ENCODE data around the gene TMEM222.
"Not testable (repeated sequence)": the region's sequence is repeated elsewhere in the genome, so short reads cannot be mapped to it uniquely, and the experiment has no call there.

The TMEM222 gene

GRCh38 chr1:27321813-27322568 is at the start of gene TMEM222:
Gene TMEM222 (plus strand): TSS chr1:27322163. CDS start chr1:27322198, 35 bp downstream.
- DNase-seq = peak; percentile 99

DNA sequence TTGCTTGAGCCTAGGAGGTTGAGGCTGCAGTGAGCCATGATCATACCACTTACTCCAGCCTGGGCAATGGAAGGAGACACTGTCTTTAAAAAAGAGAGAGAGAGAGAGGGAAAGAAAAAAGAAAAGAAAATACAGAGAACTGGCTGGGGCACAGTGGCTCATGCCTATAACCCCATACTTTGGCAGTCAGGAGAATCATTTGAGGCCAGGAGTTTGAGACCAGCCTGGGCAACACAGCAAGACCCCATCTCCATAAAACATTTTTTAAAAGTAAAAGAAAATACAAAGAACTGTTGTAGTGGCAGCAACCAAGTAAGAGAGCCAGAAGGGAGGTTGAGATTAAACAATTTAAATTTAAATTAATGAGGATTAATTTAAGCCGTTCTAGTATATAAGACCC is 47.8 kb upstream of the TMEM222 start:
- no peak for DNase-seq

DNA sequence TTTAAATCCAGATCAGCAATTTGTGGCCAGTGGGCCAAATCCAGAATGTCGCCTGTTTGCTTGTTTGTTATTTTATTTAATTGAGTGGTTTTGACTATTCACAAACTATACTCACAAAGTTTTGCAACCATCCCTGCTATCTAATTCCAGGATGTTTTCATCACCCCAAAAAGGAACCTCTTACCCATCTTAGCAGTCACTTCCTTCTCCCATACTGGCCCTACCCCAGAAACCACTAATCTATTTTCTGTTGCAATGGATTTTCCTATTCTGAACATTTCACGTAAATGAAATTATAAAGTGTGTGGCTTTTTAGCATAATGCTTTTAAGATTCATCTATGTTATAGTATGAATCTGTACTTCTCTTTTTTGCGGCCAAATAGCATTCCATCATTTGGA is 46.3 kb upstream of the TMEM222 start:
- DNase-seq = peak; percentile 78

- peak; percentile 84 for DNase-seq
Measured at GRCh38 chr1:27284425-27285273, 37.3 kb upstream of the TMEM222 start.

GRCh38 chr1:27285274-27285660 is 36.7 kb upstream of the TMEM222 start:
- DNase-seq = no peak

- DNase-seq = not testable (repeated sequence)
Measured at GRCh38 chr1:27285821-27286220, 36.1 kb upstream of the TMEM222 start.

- not testable (repeated sequence) for DNase-seq
Measured at GRCh38 chr1:27289125-27289524, 32.8 kb upstream of the TMEM222 start.

- DNase-seq = no peak
Measured at GRCh38 chr1:27290581-27290980, 31.4 kb upstream of the TMEM222 start.

DNA sequence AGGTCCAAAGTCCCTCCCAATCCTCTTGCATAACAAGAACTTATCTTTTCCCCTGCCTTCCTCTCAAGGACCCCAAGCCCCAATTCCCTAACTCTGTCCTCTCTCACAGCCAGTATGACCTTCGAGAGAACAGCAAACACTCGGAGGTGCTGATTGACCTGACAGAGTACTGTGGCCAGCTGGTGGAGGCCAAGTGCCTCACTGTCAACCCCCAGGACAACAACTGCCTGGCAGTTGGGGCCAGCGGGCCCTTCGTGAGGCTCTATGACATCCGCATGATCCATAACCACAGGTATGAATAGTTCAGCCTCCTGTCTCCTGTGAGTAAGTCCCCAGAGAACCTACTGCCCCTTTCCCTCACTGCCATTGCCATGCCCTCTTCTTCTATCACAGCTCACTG is 29.9 kb upstream of the TMEM222 start:
- no peak for DNase-seq

DNA sequence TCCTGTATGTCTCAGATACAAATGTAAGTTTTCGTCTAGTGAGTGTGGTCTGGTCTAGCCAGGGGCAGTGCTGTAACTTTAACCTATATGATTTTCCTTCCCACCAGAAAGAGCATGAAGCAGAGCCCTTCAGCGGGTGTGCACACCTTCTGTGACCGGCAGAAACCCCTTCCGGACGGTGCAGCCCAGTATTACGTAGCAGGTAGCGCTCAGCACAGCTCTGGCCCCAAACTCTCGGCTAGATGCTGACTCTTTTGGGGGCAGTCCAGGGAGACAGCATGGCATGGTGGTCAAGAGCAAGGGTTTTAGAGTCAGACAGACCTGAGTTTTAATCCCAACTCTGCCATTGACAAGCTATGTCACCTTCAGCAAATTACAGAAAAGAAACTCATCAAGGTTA is 28.0 kb upstream of the TMEM222 start:
- no peak for DNase-seq

- peak; percentile 55 for DNase-seq
Measured at GRCh38 chr1:27296773-27297291, 25.1 kb upstream of the TMEM222 start.

- no peak for DNase-seq
Measured at GRCh38 chr1:27297903-27298302, 24.1 kb upstream of the TMEM222 start.

DNA sequence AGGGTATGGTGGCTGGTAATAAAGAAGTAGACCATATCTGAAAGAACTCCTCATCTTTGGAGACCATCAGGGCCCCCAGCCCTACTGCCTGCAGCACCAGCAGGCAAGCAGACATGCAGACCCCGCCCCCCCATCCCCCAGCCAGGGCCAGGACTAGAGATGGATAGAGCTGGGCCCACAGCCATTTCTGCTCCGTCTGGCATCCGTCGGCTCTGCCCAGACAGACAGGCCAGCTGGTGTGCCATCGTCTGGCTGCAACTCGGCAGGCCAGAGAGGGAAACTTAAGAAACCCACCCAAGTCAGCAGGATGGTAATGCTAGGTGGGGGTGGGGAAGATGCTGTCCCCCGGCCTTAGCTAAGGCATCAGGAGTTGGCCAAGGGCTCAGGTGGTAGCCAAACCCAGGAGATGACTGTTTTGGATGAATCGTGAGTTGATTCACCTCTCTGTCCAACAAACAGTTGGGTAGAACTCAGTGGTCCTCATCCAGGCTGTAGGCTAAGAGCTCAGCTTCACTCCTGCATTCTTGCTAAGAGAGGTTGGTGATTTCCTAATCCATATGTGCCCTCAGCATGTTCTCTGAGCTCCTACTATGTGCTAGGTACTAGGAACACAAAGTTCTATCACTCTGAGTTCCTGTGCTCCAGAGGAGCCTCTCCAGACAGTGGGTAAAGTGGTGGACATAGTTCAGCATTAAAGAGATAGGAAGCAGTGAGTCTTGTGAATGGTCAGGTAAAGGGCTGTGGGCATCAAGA is 23.2 kb upstream of the TMEM222 start:
- no peak for DNase-seq

DNA sequence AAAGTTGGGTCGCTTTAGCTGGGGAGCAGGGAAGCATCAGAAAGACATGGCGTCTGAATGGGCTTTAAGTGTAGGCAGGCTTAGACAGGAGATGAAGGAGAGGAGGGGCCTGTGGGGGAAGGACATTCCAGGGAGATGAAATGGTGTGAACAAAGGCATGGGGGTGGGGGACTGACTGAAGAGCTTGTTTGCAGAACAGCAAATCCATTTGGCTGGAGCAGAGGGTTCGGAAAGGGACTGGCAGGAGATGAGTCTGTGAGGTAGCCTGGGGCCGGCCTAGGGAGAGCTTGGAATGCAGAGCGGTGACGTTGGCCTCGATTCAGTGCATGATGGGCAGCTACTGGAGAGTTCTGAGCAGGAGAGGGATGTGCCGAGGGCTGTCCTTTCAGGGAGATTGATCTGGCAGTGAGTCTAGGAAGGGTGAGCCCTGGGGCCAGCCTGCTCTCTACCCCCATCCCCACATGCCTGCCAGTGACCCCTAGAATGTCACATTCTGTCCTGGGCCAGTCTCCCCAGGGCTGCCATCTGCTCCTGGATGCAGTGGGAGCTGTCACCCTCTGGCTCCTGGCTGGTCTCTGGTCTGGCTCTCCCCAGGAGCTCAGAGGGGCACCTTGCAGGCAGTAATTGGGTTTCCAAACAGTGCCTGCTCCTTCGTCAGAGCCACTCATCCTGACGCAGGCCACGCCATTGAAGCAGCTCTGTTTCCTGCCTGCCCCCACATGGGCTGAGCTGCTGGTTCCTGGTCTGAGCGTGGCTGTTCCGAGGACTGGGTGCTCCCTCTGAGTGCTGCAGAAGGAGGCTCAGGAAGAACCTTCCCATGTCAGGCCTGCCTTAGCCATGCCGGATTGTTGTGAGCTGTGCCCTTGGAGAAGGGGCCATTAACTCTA is 22.3 kb upstream of the TMEM222 start:
- DNase-seq = peak; percentile 51

GRCh38 chr1:27300341-27301051 is 21.5 kb upstream of the TMEM222 start:
- DNase-seq = peak; percentile 72

GRCh38 chr1:27301052-27301422 is 20.9 kb upstream of the TMEM222 start:
- DNase-seq = no peak

DNA sequence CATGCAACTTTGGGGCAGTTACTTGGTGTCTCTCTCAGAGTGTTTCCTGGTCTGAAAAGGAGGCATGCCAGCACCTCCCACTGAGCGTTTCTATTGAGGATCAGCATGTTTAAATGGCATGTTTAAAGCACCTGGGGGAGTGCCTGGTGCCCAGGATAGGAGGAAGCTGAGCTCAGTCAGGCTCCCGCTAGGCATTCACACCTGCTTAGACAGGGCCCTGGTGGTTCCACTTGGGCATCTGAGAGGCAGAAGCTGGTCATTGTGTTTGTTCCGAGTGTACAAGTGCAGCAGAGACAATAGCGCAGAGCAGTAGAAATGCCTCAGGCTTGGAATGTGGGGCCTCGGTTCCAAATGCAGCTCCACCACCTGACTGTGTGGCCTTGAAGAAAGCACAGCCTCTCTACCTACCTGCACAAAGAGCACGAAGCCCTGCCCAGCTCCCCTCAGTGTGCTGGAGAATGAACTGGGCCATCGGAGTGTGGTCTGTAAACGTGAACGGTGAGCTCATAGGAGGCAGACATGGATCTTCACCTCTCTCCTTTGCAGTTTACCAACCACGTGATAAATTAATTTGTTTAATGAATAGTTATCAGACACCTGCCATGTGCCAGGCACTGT is 20.3 kb upstream of the TMEM222 start:
- DNase-seq = no peak

DNA sequence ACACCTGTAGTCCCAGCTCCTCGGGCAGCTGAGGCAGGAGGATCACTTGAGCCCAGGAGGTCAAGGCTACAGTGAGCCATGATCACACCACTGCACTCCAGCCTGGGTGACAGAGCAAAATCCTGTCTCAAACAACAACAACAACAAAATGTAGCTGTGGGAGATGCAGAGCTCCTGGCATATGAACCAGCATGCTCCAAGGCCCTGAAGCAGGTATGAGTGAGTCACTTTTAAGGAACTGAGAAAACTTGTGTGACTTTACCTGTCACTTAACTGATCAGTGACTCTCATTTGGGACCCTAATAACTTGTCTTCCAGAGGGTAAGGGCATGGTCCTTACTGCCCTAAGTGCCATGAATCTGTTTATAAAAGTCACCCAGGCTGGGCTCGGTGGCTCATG is 19.4 kb upstream of the TMEM222 start:
- no peak for DNase-seq

GRCh38 chr1:27303509-27303908 is 18.5 kb upstream of the TMEM222 start:
- DNase-seq = no peak

GRCh38 chr1:27306071-27306470 is 15.9 kb upstream of the TMEM222 start:
- DNase-seq = no peak

All from inflammatory macrophage treated with lipopolysaccharide for 4 hours (primary cell).